Stimulated activated CD8-positive, alpha-beta memory T cell treated with anti-CD3 and anti-CD28 coated beads, Interleukin-2, amount 100 ng/mL, for 1 hour (primary cell): ENCODE measurements around the gene NT5M.
"Not testable (repeated sequence)": the region's sequence is repeated elsewhere in the genome, so short reads cannot be mapped to it uniquely, and the experiment has no call there.

ENCODE experiments used
- DNase-seq, 2 donors: peaks; one replicate each; pipeline ENCODE4 v3.0.0-alpha.2; 2020; ENCODE audit warnings: low read depth in 2 of 2

Gene NT5M

DNA sequence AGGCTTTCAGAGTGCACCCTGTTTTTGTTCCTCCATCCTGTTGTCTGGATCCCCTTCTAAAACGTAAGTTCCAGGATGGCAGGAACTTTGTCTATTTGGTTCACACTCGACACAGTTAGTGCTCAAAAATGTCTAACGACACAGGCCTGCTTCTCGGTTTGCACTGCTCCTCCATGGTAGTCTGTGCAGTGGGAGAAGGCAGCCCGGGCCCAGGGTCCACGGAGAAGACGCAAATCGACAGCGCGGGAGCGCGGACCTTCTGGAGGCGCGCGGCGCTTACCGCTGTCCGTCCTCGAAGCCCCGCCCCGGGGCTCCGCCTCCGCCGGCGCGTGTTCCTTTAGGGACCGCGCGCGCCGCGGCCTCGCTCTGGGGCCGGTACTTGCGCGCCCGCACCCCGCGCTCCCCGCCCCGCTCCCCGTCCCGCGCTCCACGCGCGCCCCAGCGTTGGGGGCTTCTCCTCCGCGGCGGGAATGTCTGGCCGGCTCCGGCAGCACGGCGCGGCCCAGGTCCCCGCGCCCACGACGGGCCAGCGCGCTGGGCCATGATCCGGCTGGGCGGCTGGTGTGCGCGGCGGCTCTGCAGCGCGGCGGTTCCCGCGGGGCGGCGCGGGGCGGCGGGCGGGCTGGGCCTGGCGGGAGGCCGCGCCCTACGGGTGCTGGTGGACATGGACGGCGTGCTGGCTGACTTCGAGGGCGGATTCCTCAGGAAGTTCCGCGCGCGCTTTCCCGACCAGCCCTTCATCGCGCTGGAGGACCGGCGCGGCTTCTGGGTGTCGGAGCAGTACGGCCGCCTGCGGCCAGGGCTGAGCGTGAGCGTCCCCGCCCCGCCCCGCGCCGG is at the start of gene NT5M:
TSS of gene NT5M (plus strand) at position 364 of the 837 bp plus-strand sequence. CDS start at position 542, 178 bp downstream.
- DNase-seq: peak; percentile 31 to 44

DNA sequence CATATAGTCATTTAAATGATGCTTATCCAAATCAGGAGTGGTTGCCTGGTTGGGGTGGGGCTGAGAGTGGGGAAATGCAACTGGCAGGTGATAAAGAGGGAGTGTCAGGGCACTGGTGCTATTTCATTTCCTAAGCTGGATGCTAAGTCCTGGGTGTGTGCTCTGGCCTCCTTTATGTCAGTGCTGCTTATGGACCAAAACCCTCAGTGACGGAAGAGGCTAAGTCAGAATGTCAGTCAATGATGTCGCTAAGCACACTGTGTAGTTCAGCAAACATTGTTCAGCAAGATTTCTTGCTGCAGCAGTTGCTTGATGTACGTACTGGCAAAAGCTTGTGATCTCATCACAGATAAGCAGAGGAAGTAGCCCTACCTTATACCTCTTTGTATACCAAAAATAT is 49.8 kb upstream of the NT5M start:
- DNase-seq: no peak

- DNase-seq: no peak
Observed at GRCh38 chr17:17254036-17254435, 49.1 kb upstream of the NT5M start.

GRCh38 chr17:17255689-17256088 is 47.5 kb upstream of the NT5M start:
- not testable (repeated sequence) for DNase-seq

DNA sequence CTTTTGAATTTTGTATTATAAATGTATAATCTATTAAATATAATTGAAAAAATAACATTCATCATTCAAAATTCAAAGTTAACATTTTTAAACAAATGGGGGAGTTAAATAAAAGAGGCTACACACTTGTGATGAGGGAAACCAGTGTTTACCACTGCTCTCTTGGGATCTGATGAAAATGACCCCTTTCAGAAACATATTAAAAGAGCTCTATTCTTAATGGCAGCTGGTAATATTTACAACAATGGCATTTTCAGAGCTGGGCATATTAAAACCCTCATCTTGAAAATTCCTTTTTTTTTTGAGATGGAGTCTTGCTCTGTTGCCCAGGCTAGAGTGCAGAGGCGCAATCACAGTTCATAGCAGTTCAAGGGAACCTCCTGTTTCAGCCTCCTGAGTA is 46.9 kb upstream of the NT5M start:
- DNase-seq: no peak

DNA sequence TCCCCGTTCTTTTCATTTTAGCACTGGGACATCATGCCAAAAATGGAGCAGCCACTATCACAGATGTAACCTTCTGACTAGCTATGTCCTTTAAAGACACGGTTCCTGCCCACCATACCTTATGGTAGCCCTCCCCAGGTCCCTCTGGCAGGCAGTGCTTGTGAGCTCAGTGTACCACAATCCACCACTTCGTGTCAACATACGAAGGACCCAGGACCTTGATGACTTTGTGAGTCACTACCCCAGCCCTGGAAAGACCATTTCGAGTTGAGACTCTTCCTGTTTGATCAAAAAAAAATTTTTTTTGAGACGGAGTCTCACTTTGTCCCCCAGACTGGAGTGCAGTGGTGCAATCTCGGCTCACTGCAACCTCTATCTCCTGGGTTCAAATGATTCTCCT is 45.2 kb upstream of the NT5M start:
- DNase-seq: no peak

DNA sequence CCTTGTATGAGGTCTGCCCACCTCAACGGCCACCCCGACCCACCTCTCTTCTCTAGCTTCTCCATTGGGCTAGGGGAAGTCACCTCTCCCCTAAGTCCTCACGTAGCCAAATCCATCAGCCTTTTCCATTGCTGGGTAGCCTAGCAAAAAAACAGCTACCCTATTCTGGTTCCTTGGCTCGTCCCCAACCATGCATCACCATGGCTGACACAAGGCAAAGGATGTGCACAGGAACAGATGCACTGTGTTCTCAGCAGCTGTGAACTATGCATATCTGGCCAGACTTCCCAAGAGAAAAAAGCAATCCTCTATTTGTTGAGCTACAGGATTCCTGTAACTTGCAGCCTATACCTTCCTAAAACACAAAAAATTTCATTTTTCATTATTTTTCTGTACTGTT is 44.2 kb upstream of the NT5M start:
- no peak for DNase-seq

DNA sequence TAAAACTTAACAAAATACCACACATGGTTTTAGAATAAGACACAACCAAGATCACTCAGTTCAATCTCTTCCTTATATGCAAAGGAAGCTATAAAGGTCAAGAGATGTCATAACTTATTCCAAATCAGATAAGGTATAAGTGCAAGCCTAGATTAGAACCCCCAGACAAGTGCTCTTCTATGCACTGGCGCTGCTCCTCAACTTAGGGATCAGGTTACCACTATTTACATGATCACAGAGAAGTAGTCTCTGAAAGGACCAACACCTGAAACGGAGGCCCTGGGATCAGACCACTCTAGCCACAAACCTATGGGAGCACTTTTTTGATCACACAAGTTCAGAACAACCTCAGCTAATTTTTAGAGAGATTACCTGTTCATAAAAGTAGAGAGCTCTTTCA is 38.7 kb upstream of the NT5M start:
- no peak for DNase-seq

- DNase-seq: no peak
Observed at GRCh38 chr17:17269926-17270773, 33.0 kb upstream of the NT5M start.

DNA sequence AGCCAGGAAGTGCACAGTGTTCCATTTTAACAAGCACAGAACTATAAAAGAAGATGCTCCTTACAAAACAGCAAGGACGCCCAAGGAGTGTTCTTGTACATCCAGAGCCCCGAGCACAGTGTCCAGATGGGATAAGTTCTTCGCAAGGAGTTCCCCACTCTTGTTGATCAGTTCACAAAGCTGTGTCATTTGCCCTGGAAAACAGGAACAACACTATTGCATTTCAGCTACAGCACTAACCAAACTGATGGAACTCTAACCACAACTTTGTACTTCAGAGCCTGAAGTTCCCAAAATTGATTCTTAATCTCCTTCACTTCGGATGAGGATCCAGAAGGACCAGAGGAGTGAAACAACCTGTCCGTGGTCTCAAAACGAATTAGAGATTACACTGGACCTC is 27.2 kb upstream of the NT5M start:
- DNase-seq: no peak

GRCh38 chr17:17277431-17277830 is 25.7 kb upstream of the NT5M start:
- not testable (repeated sequence) for DNase-seq

DNA sequence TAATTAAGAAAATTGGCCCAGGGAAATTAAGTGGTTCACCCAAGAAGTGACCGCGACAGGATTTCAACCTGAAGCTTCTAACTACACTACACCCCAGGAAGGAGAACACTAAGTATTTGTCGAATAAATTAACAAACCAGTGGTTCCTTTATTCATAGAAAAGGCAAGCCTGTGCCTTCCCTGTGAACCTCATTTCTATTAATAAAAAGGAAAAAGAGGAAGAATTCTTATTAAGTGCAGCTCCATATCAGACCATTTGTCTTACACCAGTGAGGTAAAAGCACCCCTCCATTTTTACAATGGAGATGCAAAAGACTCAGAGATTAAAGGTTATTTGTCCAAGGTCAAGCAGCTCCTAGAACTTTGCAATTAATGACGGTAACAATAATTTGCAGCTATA is 23.9 kb upstream of the NT5M start:
- no peak for DNase-seq

- DNase-seq: peak; percentile 93 to 96
Observed at GRCh38 chr17:17280613-17281549, 22.3 kb upstream of the NT5M start, which contains the start of gene COPS3. TSS of gene COPS3 (minus strand) at chr17:17281246. CDS start at chr17:17281186, 60 bp downstream.

GRCh38 chr17:17285951-17286350 is 17.2 kb upstream of the NT5M start:
- DNase-seq: no peak

DNA sequence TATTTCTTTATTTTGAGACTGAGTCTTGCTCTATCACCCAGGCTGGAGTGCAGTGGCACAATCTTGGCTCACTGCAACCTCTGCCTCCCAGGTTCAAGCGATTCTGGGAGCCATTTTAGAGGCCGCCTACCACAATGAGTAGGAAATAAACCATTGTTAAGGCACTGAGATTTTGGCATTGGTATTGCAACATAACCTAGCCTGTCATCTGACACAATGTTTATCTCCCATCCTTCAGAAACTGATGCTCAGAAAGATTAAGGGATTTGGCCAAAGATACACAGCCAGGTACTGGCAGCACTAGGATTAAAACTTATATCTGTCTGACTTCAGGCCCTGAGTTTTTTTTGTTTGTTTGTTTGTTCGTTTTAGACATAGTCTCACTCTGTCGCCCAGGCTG is 14.1 kb upstream of the NT5M start:
- no peak for DNase-seq

- no peak for DNase-seq
Observed at GRCh38 chr17:17289701-17290100, 13.5 kb upstream of the NT5M start.

- no peak for DNase-seq
Observed at GRCh38 chr17:17295141-17295540, 8.0 kb upstream of the NT5M start.

- no peak for DNase-seq
Observed at GRCh38 chr17:17297217-17297616, 6.0 kb upstream of the NT5M start.

DNA sequence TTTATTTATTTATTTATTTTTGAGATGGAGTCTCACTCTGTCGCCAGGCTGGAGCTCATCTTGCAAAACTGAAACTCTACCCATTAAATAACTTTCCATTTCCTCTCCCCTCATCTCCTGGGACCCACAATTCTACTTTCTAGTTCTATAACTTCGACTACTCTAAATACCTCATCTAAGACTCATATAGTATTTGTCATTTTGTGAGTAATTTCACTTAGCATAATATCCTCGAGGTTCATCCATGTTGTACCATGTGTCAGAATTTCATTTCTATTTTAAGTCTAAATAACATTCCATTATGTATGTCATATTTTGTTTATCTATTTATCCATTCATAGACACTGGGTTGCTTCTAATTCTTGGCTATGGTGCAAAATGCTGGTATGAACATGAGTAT is 5.1 kb upstream of the NT5M start:
- no peak for DNase-seq

DNA sequence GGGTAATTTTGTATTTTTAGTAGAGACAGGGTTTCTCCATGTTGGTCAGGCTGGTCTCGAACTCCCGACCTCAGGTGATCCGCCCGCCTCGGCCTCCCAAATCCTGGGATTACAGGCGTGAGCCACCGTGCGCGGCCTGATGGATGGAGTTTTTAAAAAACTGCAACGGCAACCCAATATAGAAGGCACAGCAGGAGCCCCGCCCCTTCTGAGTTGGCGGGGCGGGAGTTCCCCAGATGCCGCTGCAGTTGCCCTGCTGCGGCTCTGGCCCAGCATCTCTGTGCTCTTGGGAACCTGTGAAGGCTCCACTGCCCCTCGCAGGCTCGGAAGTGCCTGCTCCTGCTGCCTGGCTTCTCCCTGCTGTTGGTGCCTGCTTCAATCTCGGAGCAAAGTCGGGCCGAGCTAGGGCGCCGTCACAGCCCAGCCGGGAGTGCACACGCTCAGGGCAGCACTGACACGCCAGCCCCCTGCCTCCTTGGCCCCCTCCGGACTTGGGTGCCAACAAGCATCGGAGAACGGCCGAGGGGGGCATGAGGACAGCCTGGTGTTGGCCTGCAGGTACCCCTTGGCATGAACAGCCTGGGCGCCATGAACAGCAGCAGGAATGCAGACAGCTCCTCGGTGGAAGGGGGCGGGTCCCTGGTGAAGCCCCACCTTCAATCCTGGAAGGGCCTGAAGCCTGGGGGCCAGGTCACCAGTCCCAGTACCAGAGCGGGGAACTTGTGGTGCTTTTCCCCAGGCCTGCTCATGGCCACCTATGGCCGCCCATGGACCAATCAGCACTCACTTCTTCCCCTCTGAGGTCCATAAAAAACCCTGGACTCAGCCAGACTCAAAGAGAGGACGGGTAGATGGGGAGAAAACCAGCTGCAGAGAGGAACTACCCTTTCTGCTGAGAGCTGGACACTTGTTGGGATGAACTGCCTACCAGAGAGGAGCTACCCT is 2.3 kb upstream of the NT5M start:
- no peak for DNase-seq

DNA sequence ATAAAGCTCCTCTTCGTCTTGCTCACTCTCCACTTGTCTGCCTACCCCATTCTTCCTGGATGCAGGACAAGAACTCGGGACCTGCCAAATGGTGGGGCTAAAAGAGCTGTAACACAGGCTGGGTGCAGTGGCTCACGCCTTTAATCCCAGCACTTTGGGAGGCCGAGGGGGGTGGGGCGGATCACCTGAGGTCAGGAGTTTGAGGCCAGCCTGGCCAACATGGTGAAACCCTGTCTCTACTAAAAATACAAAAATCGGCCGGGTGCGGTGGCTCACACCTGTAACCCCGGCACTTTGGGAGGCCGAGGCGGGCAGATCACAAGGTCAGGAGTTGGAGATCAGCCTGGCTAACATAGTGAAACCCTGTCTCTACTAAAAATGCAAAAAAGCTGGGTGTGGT is 1.5 kb upstream of the NT5M start:
- not testable (repeated sequence) for DNase-seq
